Prostate gland (tissue), 2 donors: Measurements from ENCODE around the gene TNPO3.

Experiments
- POLR2AphosphoS5 ChIP-seq: sonication (generic); formaldehyde crosslinking; IDR thresholded peaks from one replicate; pipeline ENCODE4 v1.6.1; 2017; ENCODE audit warnings: antibody characterized with exemption
- TF ChIP-seq, protein P1 (sequence below), 4 experiments: fragments of 200-600 bp in 2 of 4; fragments of 450-650 bp in 2 of 4; sonication (generic) in 2 of 4; IDR thresholded peaks; 1 replicate in 3 of 4; 2 replicates in 1 of 4; pipeline ENCODE4 v1.5.1; 2016 to 2019; ENCODE audit warnings: antibody characterized with exemption in 4 of 4, mild to moderate bottlenecking in 2 of 4, moderate library complexity in 2 of 4

DNA sequence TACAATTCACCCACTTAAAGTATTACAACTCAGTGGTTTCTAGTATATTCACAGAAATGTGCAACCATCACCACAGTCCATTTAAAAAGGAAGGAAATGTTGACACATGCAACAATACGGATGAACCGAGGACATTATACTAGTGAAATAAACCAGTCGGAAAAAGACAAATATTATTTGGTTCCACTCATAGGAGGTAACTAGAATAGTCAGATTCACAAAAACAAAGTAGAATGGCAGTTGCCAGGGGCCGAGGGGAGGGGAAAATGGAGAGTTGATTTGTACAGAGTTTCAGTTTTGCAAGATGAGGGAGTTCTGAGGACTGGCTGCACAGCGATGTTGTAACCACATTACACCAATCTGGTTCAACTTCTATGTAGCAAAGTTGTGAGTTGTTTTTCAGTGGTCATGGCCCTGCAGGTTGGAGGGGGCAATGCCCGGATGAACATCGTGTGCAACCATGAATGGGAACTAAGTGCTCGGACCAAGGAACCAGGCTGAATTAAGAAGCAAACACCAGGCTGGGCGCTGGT, 17.6 kb upstream of the TNPO3 start:
- no peak for TF ChIP-seq POLR2AphosphoS5
- TF ChIP-seq, protein P1, sequence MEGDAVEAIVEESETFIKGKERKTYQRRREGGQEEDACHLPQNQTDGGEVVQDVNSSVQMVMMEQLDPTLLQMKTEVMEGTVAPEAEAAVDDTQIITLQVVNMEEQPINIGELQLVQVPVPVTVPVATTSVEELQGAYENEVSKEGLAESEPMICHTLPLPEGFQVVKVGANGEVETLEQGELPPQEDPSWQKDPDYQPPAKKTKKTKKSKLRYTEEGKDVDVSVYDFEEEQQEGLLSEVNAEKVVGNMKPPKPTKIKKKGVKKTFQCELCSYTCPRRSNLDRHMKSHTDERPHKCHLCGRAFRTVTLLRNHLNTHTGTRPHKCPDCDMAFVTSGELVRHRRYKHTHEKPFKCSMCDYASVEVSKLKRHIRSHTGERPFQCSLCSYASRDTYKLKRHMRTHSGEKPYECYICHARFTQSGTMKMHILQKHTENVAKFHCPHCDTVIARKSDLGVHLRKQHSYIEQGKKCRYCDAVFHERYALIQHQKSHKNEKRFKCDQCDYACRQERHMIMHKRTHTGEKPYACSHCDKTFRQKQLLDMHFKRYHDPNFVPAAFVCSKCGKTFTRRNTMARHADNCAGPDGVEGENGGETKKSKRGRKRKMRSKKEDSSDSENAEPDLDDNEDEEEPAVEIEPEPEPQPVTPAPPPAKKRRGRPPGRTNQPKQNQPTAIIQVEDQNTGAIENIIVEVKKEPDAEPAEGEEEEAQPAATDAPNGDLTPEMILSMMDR (IDR thresholded peaks at IDR 0.05): no peak
